GM12891 (cell line): ENCODE measurements around the gene S100B.

Experiments used
- DNase-seq: peaks from one replicate; pipeline ENCODE4 v3.0.0; 2011; ENCODE audit warnings: low spot score; ENCODE audit not compliant: insufficient read length
- FAIRE-seq: peaks from 2 replicates; lab custom pipeline; 2011; peaks lifted over from hg19 to GRCh38; lab: Jason Lieb, UNC
- PAX5 ChIP-seq: IDR thresholded peaks from 2 replicates; pipeline ENCODE4 v1.6.1; 2011; ENCODE audit warnings: low read length, moderate library complexity, mild to moderate bottlenecking; ENCODE audit not compliant: insufficient read depth, severe bottlenecking
- POLR2A ChIP-seq: IDR thresholded peaks from 2 replicates; pipeline ENCODE4 v1.6.1; 2011; ENCODE audit warnings: low read depth, low read length, control low read depth
- POLR2AphosphoS5 ChIP-seq: IDR thresholded peaks from 2 replicates; pipeline ENCODE4 v1.6.1; 2011; ENCODE audit warnings: low read depth, low read length, control low read depth
- POU2F2 ChIP-seq: IDR thresholded peaks from 2 replicates; pipeline ENCODE4 v1.6.1; 2011; ENCODE audit warnings: low read depth, mild to moderate bottlenecking, control low read depth, low read length, moderate library complexity
- SPI1 ChIP-seq: IDR thresholded peaks from 2 replicates; pipeline ENCODE4 v1.6.1; 2011; ENCODE audit warnings: low read depth, low read length, control low read depth
- TAF1 ChIP-seq: IDR thresholded peaks from 2 replicates; pipeline ENCODE4 v1.6.1; 2011; ENCODE audit warnings: low read depth, low read length, control low read depth

Gene S100B

GRCh38 chr21:46554431-46555224 lies 50.3 kb downstream of the S100B start:
- no peak for FAIRE-seq
- no peak for TF ChIP-seq POLR2A
- no peak for TF ChIP-seq POLR2AphosphoS5
- TF ChIP-seq PAX5, result no peak
- no peak for TF ChIP-seq TAF1
- no peak for TF ChIP-seq POU2F2
- TF ChIP-seq SPI1, result no peak
- DNase-seq, result no peak

- FAIRE-seq (no peak), DNase-seq (no peak)
- TF ChIP-seq PAX5 (no peak), POLR2AphosphoS5 (no peak), POU2F2 (no peak), SPI1 (no peak), POLR2A (no peak), TAF1 (no peak)
These were observed 50.9 kb downstream of the S100B start for GRCh38 chr21:46553993-46554392.

- TF ChIP-seq POLR2A (no peak), PAX5 (no peak), POLR2AphosphoS5 (no peak), SPI1 (no peak), TAF1 (no peak), POU2F2 (no peak)
- DNase-seq, result no peak
- FAIRE-seq, result no peak
These were observed 52.0 kb downstream of the S100B start for GRCh38 chr21:46552865-46553379.

GRCh38 chr21:46552274-46552673 lies 52.6 kb downstream of the S100B start:
- FAIRE-seq (peak; percentile 55), DNase-seq (no peak)

GRCh38 chr21:46551636-46552241 lies 53.1 kb downstream of the S100B start:
- DNase-seq, result no peak
- peak; percentile 81 for FAIRE-seq

More at GRCh38 chr21:46552274-46552673, 52.6 kb downstream of the S100B start:
- TF ChIP-seq POLR2A (no peak), PAX5 (no peak), POLR2AphosphoS5 (no peak), SPI1 (no peak), POU2F2 (no peak), TAF1 (no peak)

GRCh38 chr21:46550116-46550941 lies 54.6 kb downstream of the S100B start:
- DNase-seq (no peak), FAIRE-seq (peak; percentile 85)
- TF ChIP-seq TAF1 (no peak), POLR2A (no peak), POLR2AphosphoS5 (no peak), POU2F2 (no peak), SPI1 (no peak)

More at GRCh38 chr21:46551636-46552241, 53.1 kb downstream of the S100B start:
- TF ChIP-seq SPI1, result peak; percentile 59
- 0 out of 2 replicates have a peak, but pooled peaks have one; percentile 22 for TF ChIP-seq POLR2AphosphoS5
- no peak for TF ChIP-seq POLR2A
- TF ChIP-seq TAF1, result no peak
- TF ChIP-seq PAX5, result no peak
- no peak for TF ChIP-seq POU2F2

GRCh38 chr21:46549650-46550049 lies 55.2 kb downstream of the S100B start:
- DNase-seq, result no peak
- TF ChIP-seq TAF1 (no peak), POLR2A (no peak), PAX5 (no peak), POU2F2 (no peak), SPI1 (no peak), POLR2AphosphoS5 (no peak)
- no peak for FAIRE-seq
